SU-DHL-6 (cell line): Measurements from ENCODE around the gene AMOTL1.

Experiments used
- H2AFZ ChIP-seq: fragments of 200-600 bp; sonication (generic); 2 replicates; pipeline ENCODE4 v1.6.1; 2014; ENCODE audit warnings: low read depth, mild to moderate bottlenecking, moderate library complexity, mixed read lengths, antibody characterized with exemption, low read length; ENCODE audit not compliant: severe bottlenecking
- H3F3A ChIP-seq: fragments of 200-600 bp; shearing (Covaris generic); 2 replicates; pipeline ENCODE4 v1.6.0; 2016; ENCODE audit warnings: antibody characterized with exemption, mild to moderate bottlenecking; ENCODE audit not compliant: insufficient read depth
- H3K27ac ChIP-seq: fragments of 200-600 bp; sonication (generic); 2 replicates; pipeline ENCODE4 v1.5.1; 2016; ENCODE audit warnings: low read depth, mild to moderate bottlenecking, low read length, moderate library complexity, mixed read lengths
- H3K27me3 ChIP-seq: fragments of 200-600 bp; sonication (generic), shearing (Covaris generic); 2 replicates; pipeline ENCODE4 v1.6.0; 2014; ENCODE audit warnings: mild to moderate bottlenecking, low read length
- H3K36me3 ChIP-seq: fragments of 200-600 bp; sonication (generic); 2 replicates; pipeline ENCODE4 v1.6.1; 2014; ENCODE audit warnings: mild to moderate bottlenecking, low read length, mixed read lengths
- H3K4me2 ChIP-seq: fragments of 300-600, 200-600 bp; shearing (Covaris generic), sonication (generic); 2 replicates; pipeline ENCODE4 v1.6.0; 2014; ENCODE audit warnings: low read length, low read depth, mild to moderate bottlenecking; ENCODE audit not compliant: poor library complexity, severe bottlenecking
- H3K4me3 ChIP-seq: fragments of 200-600 bp; sonication (generic); 2 replicates; pipeline ENCODE4 v1.5.1; 2014; ENCODE audit warnings: antibody characterized with exemption, low read length, mild to moderate bottlenecking, mixed read lengths; ENCODE audit not compliant: insufficient read depth, poor library complexity, severe bottlenecking
- H3K79me2 ChIP-seq: fragments of 200-600 bp; sonication (generic); 2 replicates; pipeline ENCODE4 v1.6.1; 2014; ENCODE audit warnings: mild to moderate bottlenecking, low read length, moderate library complexity; ENCODE audit not compliant: insufficient read depth
- H3K9ac ChIP-seq: fragments of 200-600 bp; sonication (generic); 2 replicates; pipeline ENCODE4 v1.7.0; 2014; ENCODE audit warnings: mild to moderate bottlenecking, low read length
- H3K9me2 ChIP-seq: fragments of 200-600 bp; sonication (generic); replicated peaks from 2 replicates; pipeline ENCODE4 v1.6.1; 2014; ENCODE audit warnings: low read length; ENCODE audit not compliant: insufficient read depth
- H3K9me3 ChIP-seq: fragments of 200-600 bp; sonication (generic); 2 replicates; pipeline ENCODE4 v1.6.1; 2014; ENCODE audit warnings: low read length, mixed read lengths; ENCODE audit not compliant: insufficient read depth
- H4K20me1 ChIP-seq: fragments of 200-600 bp; sonication (generic); 2 replicates; pipeline ENCODE4 v1.6.1; 2014; ENCODE audit warnings: low read depth, mild to moderate bottlenecking, antibody characterized with exemption, low read length, moderate library complexity, mixed read lengths
- EZH2phosphoT487 ChIP-seq: fragments of 200-600 bp; sonication (generic), shearing (Covaris generic); conservative IDR thresholded peaks from 2 replicates; pipeline ENCODE4 v1.6.1; 2018; ENCODE audit warnings: mild to moderate bottlenecking, antibody characterized with exemption, low read length, moderate library complexity, mixed read lengths
- TF ChIP-seq, protein P1 (sequence below): fragments of 200-600 bp; sonication (generic); IDR thresholded peaks from one replicate; pipeline ENCODE4 v1.5.1; 2017; ENCODE audit warnings: antibody characterized with exemption, mild to moderate bottlenecking, low read length, moderate library complexity; ENCODE audit not compliant: insufficient read depth, poor library complexity, severe bottlenecking

Gene AMOTL1

GRCh38 chr11:94876645-94877442, 108.7 kb downstream of the AMOTL1 start:
- Histone ChIP-seq H2AFZ (no peak overlapping the region), H3K27ac (no peak overlapping the region), H3K9me2 (no peaks in the 10 kb centered on the region), H3K79me2 (no peaks in the 10 kb centered on the region), H4K20me1 (no peaks in the 10 kb centered on the region), H3K36me3 (no peaks in the 10 kb centered on the region), H3K9me3 (no peaks in the 10 kb centered on the region), H3K4me2 (no peak overlapping the region), H3K27me3 (no peaks in the 10 kb centered on the region), H3K4me3 (no peak overlapping the region), H3K9ac (no peak overlapping the region), H3F3A (no peaks in the 10 kb centered on the region)
- TF ChIP-seq, protein P1, sequence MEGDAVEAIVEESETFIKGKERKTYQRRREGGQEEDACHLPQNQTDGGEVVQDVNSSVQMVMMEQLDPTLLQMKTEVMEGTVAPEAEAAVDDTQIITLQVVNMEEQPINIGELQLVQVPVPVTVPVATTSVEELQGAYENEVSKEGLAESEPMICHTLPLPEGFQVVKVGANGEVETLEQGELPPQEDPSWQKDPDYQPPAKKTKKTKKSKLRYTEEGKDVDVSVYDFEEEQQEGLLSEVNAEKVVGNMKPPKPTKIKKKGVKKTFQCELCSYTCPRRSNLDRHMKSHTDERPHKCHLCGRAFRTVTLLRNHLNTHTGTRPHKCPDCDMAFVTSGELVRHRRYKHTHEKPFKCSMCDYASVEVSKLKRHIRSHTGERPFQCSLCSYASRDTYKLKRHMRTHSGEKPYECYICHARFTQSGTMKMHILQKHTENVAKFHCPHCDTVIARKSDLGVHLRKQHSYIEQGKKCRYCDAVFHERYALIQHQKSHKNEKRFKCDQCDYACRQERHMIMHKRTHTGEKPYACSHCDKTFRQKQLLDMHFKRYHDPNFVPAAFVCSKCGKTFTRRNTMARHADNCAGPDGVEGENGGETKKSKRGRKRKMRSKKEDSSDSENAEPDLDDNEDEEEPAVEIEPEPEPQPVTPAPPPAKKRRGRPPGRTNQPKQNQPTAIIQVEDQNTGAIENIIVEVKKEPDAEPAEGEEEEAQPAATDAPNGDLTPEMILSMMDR, result no peak
- no peak for TF ChIP-seq EZH2phosphoT487

- Histone ChIP-seq H3K9ac (no peak overlapping the region), H3K4me2 (no peak overlapping the region), H3K4me3 (no peak overlapping the region), H2AFZ (no peak overlapping the region), H4K20me1 (no peaks in the 10 kb centered on the region), H3K9me2 (no peaks in the 10 kb centered on the region), H3K79me2 (no peaks in the 10 kb centered on the region), H3K9me3 (no peaks in the 10 kb centered on the region), H3K27me3 (no peaks in the 10 kb centered on the region), H3K36me3 (no peaks in the 10 kb centered on the region), H3F3A (no peaks in the 10 kb centered on the region), H3K27ac (no peak overlapping the region)
- TF ChIP-seq EZH2phosphoT487, result no peak
- TF ChIP-seq, protein P1, result no peak
Observed at GRCh38 chr11:94877443-94878200, 109.5 kb downstream of the AMOTL1 start.

DNA sequence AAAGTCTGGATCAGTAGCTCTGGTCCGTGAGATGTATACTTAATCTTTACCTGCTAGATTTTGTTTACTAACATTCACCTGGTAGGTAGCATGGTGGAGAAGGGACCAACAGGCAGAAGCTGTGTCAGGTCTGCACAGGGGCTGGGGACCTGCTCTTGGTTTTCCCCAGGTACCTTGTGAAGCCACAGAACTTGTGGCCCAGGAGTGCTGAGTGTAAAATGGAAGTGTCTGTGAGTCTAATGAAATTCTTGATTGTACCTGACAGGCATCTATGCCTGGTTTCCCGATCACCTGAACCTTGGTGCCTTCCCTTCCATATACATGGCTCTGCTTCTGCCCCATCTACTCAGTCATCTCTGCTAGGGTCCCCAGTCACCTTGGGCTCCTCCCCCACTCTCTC, 110.8 kb downstream of the AMOTL1 start:
- H3K27ac ChIP-seq, result no peak overlapping the region

More for the DNA sequence above, 110.8 kb downstream of the AMOTL1 start:
- Histone ChIP-seq H3K4me3 (no peak overlapping the region), H3K79me2 (no peaks in the 10 kb centered on the region), H3K9me3 (no peaks in the 10 kb centered on the region), H3K36me3 (no peaks in the 10 kb centered on the region), H3K9me2 (no peaks in the 10 kb centered on the region), H4K20me1 (no peaks in the 10 kb centered on the region), H3F3A (no peaks in the 10 kb centered on the region), H3K27me3 (no peaks in the 10 kb centered on the region), H3K9ac (no peak overlapping the region), H2AFZ (no peak overlapping the region), H3K4me2 (no peak overlapping the region)
- TF ChIP-seq, protein P1, result no peak
- no peak for TF ChIP-seq EZH2phosphoT487
